ENCODE data around the gene SMARCD2.

The SMARCD2 gene

GRCh38 chr17:63836811-63837210 is 5.7 kb downstream of the SMARCD2 start:
- TF ChIP-seq, protein P1, sequence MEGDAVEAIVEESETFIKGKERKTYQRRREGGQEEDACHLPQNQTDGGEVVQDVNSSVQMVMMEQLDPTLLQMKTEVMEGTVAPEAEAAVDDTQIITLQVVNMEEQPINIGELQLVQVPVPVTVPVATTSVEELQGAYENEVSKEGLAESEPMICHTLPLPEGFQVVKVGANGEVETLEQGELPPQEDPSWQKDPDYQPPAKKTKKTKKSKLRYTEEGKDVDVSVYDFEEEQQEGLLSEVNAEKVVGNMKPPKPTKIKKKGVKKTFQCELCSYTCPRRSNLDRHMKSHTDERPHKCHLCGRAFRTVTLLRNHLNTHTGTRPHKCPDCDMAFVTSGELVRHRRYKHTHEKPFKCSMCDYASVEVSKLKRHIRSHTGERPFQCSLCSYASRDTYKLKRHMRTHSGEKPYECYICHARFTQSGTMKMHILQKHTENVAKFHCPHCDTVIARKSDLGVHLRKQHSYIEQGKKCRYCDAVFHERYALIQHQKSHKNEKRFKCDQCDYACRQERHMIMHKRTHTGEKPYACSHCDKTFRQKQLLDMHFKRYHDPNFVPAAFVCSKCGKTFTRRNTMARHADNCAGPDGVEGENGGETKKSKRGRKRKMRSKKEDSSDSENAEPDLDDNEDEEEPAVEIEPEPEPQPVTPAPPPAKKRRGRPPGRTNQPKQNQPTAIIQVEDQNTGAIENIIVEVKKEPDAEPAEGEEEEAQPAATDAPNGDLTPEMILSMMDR (IDR thresholded peaks at IDR 0.05; ENCODE audit: low read depth, low read length) = no peak
- DNase-seq = no peak
- Histone ChIP-seq H3K9me3 (no peaks in the 10 kb centered on the region), H3K36me3 (peaks cover 55% of the 10 kb centered on the region), H3K27me3 (no peaks in the 10 kb centered on the region), H3K4me1 (peaks cover 14% of the 10 kb centered on the region), H3K4me3 (ENCODE audit: low read depth, low read length) (no peak overlapping the region)

- TF ChIP-seq, protein P1 (IDR thresholded peaks at IDR 0.05; ENCODE audit: low read depth, low read length) = no peak
- Histone ChIP-seq H3K4me1 (peaks cover 14% of the 10 kb centered on the region), H3K4me3 (ENCODE audit: low read depth, low read length) (no peak overlapping the region), H3K9me3 (no peaks in the 10 kb centered on the region), H3K36me3 (peaks cover 70% of the 10 kb centered on the region), H3K27me3 (no peaks in the 10 kb centered on the region)
- DNase-seq = no peak
Measured at GRCh38 chr17:63835167-63835720, 7.2 kb downstream of the SMARCD2 start.

DNA sequence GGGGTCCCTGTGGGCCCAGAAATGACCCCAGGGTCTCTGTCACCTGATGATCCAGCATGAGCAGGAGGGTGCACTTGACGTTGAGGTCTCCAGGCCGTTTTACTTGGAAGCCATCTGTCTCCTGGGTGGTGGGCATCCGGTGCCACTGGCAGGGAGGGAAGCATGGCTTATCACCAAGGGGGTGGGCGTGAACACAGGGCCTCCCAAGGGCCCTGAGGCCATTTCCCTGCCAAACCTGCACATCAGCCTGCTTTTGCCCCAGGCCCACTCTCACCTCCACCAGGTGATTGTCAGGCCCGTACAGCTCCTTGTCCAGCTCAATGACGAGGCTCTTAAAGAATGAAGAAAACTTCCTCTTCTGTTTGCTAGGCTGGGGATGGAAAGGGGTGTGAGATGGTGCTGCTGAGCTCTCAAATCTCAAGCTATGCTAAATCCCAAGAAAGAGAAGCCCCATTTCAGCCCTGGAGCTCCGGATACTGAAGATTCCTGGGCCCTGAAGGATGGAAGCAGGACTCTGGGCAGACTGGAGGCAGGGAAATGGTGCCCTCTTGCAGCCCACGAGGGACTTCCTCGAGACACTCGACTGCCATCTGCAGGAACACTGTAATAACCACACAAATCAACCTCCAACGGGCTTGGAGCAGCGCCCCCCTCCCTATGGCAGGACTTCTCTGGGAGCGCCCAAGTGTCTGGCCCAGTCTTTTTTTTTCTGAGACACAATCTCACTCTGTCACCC is 7.9 kb downstream of the SMARCD2 start:
- peak; percentile 89 for DNase-seq
- H3K4me1 ChIP-seq = peaks cover 14% of the 10 kb centered on the region
- no peaks in the 10 kb centered on the region for H3K27me3 ChIP-seq
- peaks cover 77% of the 10 kb centered on the region for H3K36me3 ChIP-seq
- H3K4me3 ChIP-seq (ENCODE audit: low read depth, low read length) = no peak overlapping the region
- TF ChIP-seq, protein P1 (IDR thresholded peaks at IDR 0.05; ENCODE audit: low read depth, low read length) = peak; percentile 94
- no peaks in the 10 kb centered on the region for H3K9me3 ChIP-seq

DNA sequence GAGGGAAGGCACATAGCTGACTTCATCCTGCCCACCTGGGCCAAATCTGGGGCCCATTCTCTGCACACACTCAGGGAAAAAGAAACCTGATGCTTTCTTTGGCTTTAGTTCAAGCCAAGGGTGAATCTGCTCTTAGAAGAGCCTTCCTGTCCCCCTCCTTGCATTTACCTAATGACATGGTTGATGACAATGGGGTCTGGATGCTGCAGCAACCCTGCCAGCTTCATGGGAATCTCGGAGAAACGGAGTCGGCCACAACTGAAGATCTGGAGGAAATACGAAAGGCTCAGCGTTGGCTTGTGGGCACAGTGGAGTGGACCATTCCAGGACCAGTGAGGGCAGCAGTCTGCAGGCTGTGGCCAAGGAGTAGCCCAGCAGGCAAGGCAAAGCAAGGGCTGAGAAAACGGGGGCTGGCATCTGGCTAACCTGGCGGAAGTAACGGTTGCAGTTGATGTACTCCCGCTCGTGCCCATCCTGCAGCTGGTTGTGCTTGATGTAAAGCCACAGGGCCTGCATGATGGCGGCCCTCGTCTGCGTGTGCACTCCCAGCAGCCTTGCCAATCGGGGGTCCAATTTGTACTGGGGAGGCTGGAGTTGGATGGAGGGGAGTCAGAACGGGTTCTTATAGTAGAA is 8.6 kb downstream of the SMARCD2 start:
- peaks cover 10% of the 10 kb centered on the region for H3K4me1 ChIP-seq
- TF ChIP-seq, protein P1 (IDR thresholded peaks at IDR 0.05; ENCODE audit: low read depth, low read length) = no peak
- no peaks in the 10 kb centered on the region for H3K27me3 ChIP-seq
- peaks cover 84% of the 10 kb centered on the region for H3K36me3 ChIP-seq
- DNase-seq = no peak
- no peaks in the 10 kb centered on the region for H3K9me3 ChIP-seq
- H3K4me3 ChIP-seq (ENCODE audit: low read depth, low read length) = no peak overlapping the region

GRCh38 chr17:63833026-63833740 is 9.3 kb downstream of the SMARCD2 start:
- DNase-seq = no peak
- no peaks in the 10 kb centered on the region for H3K27me3 ChIP-seq
- H3K9me3 ChIP-seq = no peaks in the 10 kb centered on the region
- peaks cover 91% of the 10 kb centered on the region for H3K36me3 ChIP-seq
- no peak overlapping the region for H3K4me3 ChIP-seq (ENCODE audit: low read depth, low read length)
- TF ChIP-seq, protein P1 (IDR thresholded peaks at IDR 0.05; ENCODE audit: low read depth, low read length) = no peak
- peaks cover 7% of the 10 kb centered on the region for H3K4me1 ChIP-seq

All from BE2C (cell line).